Measurements from ENCODE around the gene SDHA.

GRCh38 chr5:285991-286557 is 68.0 kb downstream of the SDHA start:
- TF ChIP-seq CTCF (IDR thresholded peaks at IDR 0.05; ENCODE audit: insufficient read depth, low read depth, low read length): no peak
- no peak for TF ChIP-seq EZH2 (IDR thresholded peaks at IDR 0.05; ENCODE audit: insufficient read depth, low read length)

Measured in astrocyte (in vitro differentiated cells and primary cell).